ENCODE measurements around the gene CHRM4. TPM values are rescaled to one million over a fixed set of nuclear protein-coding genes. Genes with fewer than 3 reads are reported as not detected.

The CHRM4 gene
- total RNA-seq, 2 donors from 2014 or later = 0.26 to 0.63 TPM

DNA sequence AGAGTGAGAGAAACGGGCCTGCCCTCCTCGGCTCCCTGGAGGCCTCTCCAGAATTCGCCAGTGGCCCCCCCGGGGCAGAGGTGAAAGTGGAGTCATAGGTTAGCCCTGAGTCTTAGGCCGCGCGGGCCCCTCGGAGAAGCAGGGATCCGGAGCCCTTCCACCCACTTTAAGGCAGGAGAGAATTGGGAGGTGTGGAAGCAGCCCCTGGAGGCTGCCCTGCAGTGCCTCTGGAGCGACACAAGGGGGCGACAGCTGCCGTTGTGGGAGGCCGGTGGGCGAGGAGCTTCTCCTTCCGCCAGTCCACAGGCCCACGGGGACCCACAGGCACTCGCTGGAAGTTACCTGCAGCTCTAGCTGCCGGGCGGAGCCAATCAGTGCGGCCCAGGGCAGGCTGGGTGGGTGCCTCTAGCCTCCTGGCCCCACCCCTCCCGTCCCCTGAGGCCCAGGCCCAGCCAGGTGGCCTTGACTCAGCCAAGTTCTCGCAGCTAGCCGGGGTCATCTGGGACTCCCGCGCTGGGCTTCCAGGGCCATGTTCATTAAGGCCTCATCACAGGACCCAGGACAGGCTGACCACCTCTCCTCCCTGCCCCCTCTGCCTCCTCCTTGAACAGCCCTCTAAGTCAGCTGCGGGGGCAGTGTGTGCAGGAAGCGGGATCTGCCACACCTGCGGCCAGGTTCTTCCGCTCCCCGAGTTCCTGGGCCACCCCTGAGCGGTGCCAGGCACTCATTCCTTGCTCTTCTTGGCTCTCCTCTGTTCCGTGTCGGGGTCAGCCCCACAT lies 39.3 kb downstream of the CHRM4 start:
- peak; percentile 84 to 89 for DNase-seq
- no peaks in the 10 kb centered on the region for H3K36me3 Mint-ChIP-seq (ENCODE audit: insufficient read depth in 2 of 2)
- H3K9me3 Mint-ChIP-seq = no peaks in the 10 kb centered on the region
- peak overlapping the region; percentile 86 for H3K27ac Mint-ChIP-seq
- H3K27me3 Mint-ChIP-seq (ENCODE audit: low read depth) = no peaks in the 10 kb centered on the region
- peak; percentile 65 to 68 for ATAC-seq (replicated peaks in 1 of 2)
- H3K4me1 Mint-ChIP-seq (ENCODE audit: low read depth) = peaks cover 82% of the 10 kb centered on the region
- H3K4me3 Mint-ChIP-seq = peak overlapping the region; percentile 80 to 95

DNA sequence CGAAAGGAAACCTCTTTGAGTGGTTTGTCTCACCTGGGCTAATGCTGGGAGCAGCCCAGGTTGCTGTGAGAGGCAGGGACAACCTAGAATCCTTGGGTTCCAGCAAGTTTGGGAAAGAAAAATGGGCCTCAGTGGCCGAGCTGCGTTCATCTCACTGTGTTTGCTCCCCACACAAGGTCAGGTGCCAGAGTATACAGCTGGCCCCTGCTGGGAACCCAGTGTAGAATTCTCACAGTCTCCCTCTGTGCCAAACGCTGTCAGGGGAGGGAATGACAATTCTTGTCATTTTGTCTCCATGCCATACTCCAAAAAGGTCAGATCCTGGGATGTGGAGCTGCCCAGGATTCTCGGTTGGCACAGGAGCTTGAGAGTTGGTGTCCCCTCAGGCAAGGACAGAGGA lies 40.0 kb downstream of the CHRM4 start:
- H3K4me1 Mint-ChIP-seq (ENCODE audit: low read depth) = peaks cover 82% of the 10 kb centered on the region
- H3K9me3 Mint-ChIP-seq = no peaks in the 10 kb centered on the region
- peak overlapping the region; percentile 80 to 95 for H3K4me3 Mint-ChIP-seq
- DNase-seq (no peak), ATAC-seq (replicated peaks in 1 of 2) (no peak)
- peak overlapping the region; percentile 86 for H3K27ac Mint-ChIP-seq
- peaks cover 0 to 1% of the 10 kb centered on the region in 2 donors for H3K36me3 Mint-ChIP-seq (ENCODE audit: insufficient read depth in 2 of 2)
- no peaks in the 10 kb centered on the region for H3K27me3 Mint-ChIP-seq (ENCODE audit: low read depth)

GRCh38 chr11:46351148-46351547 lies 40.4 kb downstream of the CHRM4 start:
- Mint-ChIP-seq H3K4me1 (ENCODE audit: low read depth) (peaks cover 82% of the 10 kb centered on the region), H3K27ac (peak overlapping the region; percentile 86), H3K36me3 (ENCODE audit: insufficient read depth in 2 of 2) (peaks cover 0 to 1% of the 10 kb centered on the region in 2 donors), H3K9me3 (no peaks in the 10 kb centered on the region), H3K27me3 (ENCODE audit: low read depth) (no peaks in the 10 kb centered on the region), H3K4me3 (peak overlapping the region; percentile 80 to 95)
- ATAC-seq (replicated peaks in 1 of 2) (no peak), DNase-seq (no peak)

DNA sequence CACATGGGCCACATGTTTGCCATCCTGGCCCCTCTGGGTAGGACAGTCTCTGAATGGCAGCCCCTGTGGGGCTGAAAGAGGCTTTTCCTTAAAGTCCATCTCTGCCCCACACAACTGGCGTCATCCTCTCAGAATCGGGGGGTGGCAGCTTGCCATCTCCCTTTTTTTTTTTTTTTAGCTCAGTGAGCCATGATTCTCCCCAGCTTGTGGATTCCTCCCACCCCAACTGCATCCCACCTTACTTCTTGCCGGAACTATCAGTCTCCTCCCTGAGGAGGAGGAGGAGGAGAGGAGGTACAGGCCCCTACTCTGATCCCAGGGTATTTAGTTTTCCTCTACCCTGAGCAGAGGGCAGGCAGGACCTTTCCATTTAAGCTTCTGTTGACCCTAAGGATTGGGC lies 40.9 kb downstream of the CHRM4 start:
- Mint-ChIP-seq H3K27ac (no peak overlapping the region), H3K4me1 (ENCODE audit: low read depth) (peaks cover 82% of the 10 kb centered on the region), H3K9me3 (no peaks in the 10 kb centered on the region), H3K4me3 (peak overlapping the region; percentile 80 to 95), H3K27me3 (ENCODE audit: low read depth) (no peaks in the 10 kb centered on the region), H3K36me3 (ENCODE audit: insufficient read depth in 2 of 2) (peaks cover 0 to 1% of the 10 kb centered on the region in 2 donors)
- DNase-seq (no peak), ATAC-seq (replicated peaks in 1 of 2) (no peak)

- peak overlapping the region; percentile 85 for H3K27ac Mint-ChIP-seq
- peak; percentile 19 to 29 for ATAC-seq (replicated peaks in 1 of 2)
These were observed 42.8 kb downstream of the CHRM4 start for GRCh38 chr11:46348566-46349401.

GRCh38 chr11:46347637-46348311 lies 43.8 kb downstream of the CHRM4 start:
- H3K27ac Mint-ChIP-seq = no peak overlapping the region
- no peaks in the 10 kb centered on the region for H3K27me3 Mint-ChIP-seq (ENCODE audit: low read depth)
- peak overlapping the region; percentile 92 to 98 for H3K4me3 Mint-ChIP-seq
- peaks cover 0 to 1% of the 10 kb centered on the region in 2 donors for H3K36me3 Mint-ChIP-seq (ENCODE audit: insufficient read depth in 2 of 2)
- no peak for ATAC-seq (replicated peaks in 1 of 2)
- no peaks in the 10 kb centered on the region for H3K9me3 Mint-ChIP-seq
- H3K4me1 Mint-ChIP-seq (ENCODE audit: low read depth) = peaks cover 81% of the 10 kb centered on the region
- peak in 1 of 2 donors; percentile 24 for DNase-seq

More at GRCh38 chr11:46348566-46349401, 42.8 kb downstream of the CHRM4 start:
- Mint-ChIP-seq H3K4me1 (ENCODE audit: low read depth) (peaks cover 85% of the 10 kb centered on the region), H3K36me3 (ENCODE audit: insufficient read depth in 2 of 2) (peaks cover 0 to 1% of the 10 kb centered on the region in 2 donors), H3K9me3 (no peaks in the 10 kb centered on the region), H3K27me3 (ENCODE audit: low read depth) (no peaks in the 10 kb centered on the region), H3K4me3 (peak overlapping the region; percentile 92 to 98)
- peak; percentile 66 to 74 for DNase-seq

DNA sequence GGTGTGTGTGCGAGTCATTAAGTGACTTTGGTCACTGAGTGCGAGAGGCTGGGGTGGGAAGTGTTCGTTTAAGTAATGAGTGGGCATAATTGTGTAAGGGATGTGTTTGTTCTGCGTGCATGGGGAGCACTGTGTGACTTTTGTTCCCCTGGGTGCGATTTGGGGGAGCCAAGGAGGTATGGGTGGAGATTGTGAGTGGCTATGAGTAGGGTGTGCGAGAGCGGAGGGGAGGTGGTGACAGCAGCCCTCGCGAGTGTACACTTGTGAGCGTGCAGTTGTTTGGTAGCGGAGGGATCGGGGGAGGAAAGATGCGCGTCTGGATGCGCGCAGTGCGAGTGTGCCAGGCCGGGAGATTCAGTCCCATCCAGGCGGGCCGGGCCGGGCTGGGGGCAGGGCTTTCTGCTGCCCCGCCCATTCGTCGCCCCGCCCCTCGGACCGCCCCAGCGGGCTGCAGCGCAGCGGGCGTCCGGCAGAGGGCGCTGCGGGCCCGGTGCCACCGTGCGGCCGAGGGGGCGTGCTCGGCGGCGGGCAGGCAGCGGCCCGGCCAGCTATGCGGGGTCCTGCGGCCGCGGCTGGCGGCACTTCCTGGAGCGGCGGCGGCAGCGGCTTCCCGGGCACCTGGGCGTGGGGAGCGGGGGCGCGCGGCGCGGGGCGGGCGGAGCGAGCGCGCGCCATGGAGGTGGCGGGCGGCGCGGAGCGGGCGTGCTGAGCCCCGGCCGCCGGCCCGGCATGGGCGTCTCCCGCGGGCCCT lies 44.5 kb downstream of the CHRM4 start, which contains the start of gene DGKZ:
TSS of gene DGKZ (plus strand) at position 578 of the 751 bp plus-strand sequence. CDS start 197 bp downstream, outside the sequence.
- H3K27ac Mint-ChIP-seq = peak within 1 kb of the TSS; percentile 60
- H3K4me1 Mint-ChIP-seq (ENCODE audit: low read depth) = peaks cover 83% of the 10 kb centered on the region
- H3K36me3 Mint-ChIP-seq (ENCODE audit: insufficient read depth in 2 of 2) = peaks cover 0 to 1% of the 10 kb centered on the region in 2 donors
- H3K9me3 Mint-ChIP-seq = no peaks in the 10 kb centered on the region
- peak within 1 kb of the TSS; percentile 92 to 98 for H3K4me3 Mint-ChIP-seq
- H3K27me3 Mint-ChIP-seq (ENCODE audit: low read depth) = no peaks in the 10 kb centered on the region
- ATAC-seq (replicated peaks in 1 of 2) = peak; percentile 71 to 77
- peak; percentile 91 to 96 for DNase-seq

- Mint-ChIP-seq H3K9me3 (no peaks in the 10 kb centered on the region), H3K4me1 (ENCODE audit: low read depth) (peaks cover 81% of the 10 kb centered on the region), H3K4me3 (peak overlapping the region; percentile 79 to 90), H3K27ac (peak overlapping the region; percentile 60), H3K27me3 (ENCODE audit: low read depth) (no peaks in the 10 kb centered on the region), H3K36me3 (ENCODE audit: insufficient read depth in 2 of 2) (peaks cover 0 to 1% of the 10 kb centered on the region in 2 donors)
- ATAC-seq (replicated peaks in 1 of 2) = peak; percentile 10 to 32
- DNase-seq = peak; percentile 62 to 64
These were observed 45.6 kb downstream of the CHRM4 start for GRCh38 chr11:46345881-46346484.

GRCh38 chr11:46345131-46345597 lies 46.4 kb downstream of the CHRM4 start:
- Mint-ChIP-seq H3K4me3 (peak overlapping the region; percentile 79 to 90), H3K27ac (peak overlapping the region; percentile 2), H3K36me3 (ENCODE audit: insufficient read depth in 2 of 2) (peaks cover 0 to 1% of the 10 kb centered on the region in 2 donors), H3K4me1 (ENCODE audit: low read depth) (peaks cover 76% of the 10 kb centered on the region), H3K9me3 (no peaks in the 10 kb centered on the region), H3K27me3 (ENCODE audit: low read depth) (no peaks in the 10 kb centered on the region)
- DNase-seq (peak in 1 of 2 donors; percentile 37), ATAC-seq (replicated peaks in 1 of 2) (no peak)

GRCh38 chr11:46343520-46343919 lies 48.1 kb downstream of the CHRM4 start:
- no peak for ATAC-seq (replicated peaks in 1 of 2)
- DNase-seq = no peak
- Mint-ChIP-seq H3K4me1 (ENCODE audit: low read depth) (peaks cover 75% of the 10 kb centered on the region), H3K36me3 (ENCODE audit: insufficient read depth in 2 of 2) (peaks cover 0 to 1% of the 10 kb centered on the region in 2 donors), H3K27ac (no peak overlapping the region), H3K9me3 (no peaks in the 10 kb centered on the region), H3K27me3 (ENCODE audit: low read depth) (no peaks in the 10 kb centered on the region), H3K4me3 (no peak overlapping the region)

DNA sequence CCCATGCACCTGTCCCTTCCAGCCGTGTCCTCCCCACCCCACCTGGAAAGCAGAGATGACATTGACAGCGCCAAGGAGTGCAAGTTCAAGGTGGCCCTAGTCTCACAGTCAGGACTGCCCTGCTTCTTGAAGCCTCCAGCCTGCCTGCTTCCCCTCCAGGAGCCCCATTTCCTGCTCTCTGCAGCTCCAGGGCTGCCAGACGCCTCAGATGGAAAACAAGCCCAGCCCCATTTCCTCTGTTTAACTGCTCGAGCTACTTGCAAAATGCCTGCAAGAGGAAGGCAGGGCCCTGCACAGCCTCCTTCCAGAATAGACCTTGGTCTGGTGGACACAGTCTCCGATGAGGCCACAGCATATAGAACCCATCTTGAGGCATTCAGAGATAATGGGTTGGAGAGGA lies 49.3 kb downstream of the CHRM4 start:
- H3K4me1 Mint-ChIP-seq (ENCODE audit: low read depth) = peaks cover 83% of the 10 kb centered on the region
- DNase-seq = no peak
- H3K4me3 Mint-ChIP-seq = no peak overlapping the region
- H3K9me3 Mint-ChIP-seq = no peaks in the 10 kb centered on the region
- peaks cover 0 to 1% of the 10 kb centered on the region in 2 donors for H3K36me3 Mint-ChIP-seq (ENCODE audit: insufficient read depth in 2 of 2)
- no peak overlapping the region for H3K27ac Mint-ChIP-seq
- no peaks in the 10 kb centered on the region for H3K27me3 Mint-ChIP-seq (ENCODE audit: low read depth)
- ATAC-seq (replicated peaks in 1 of 2) = no peak

GRCh38 chr11:46341454-46341853 lies 50.1 kb downstream of the CHRM4 start:
- H3K4me1 Mint-ChIP-seq (ENCODE audit: low read depth) = peaks cover 84% of the 10 kb centered on the region
- H3K36me3 Mint-ChIP-seq (ENCODE audit: insufficient read depth in 2 of 2) = no peaks in the 10 kb centered on the region
- no peaks in the 10 kb centered on the region for H3K27me3 Mint-ChIP-seq (ENCODE audit: low read depth)
- no peak overlapping the region for H3K4me3 Mint-ChIP-seq
- no peaks in the 10 kb centered on the region for H3K9me3 Mint-ChIP-seq
- no peak for DNase-seq
- no peak for ATAC-seq (replicated peaks in 1 of 2)
- no peak overlapping the region for H3K27ac Mint-ChIP-seq

Data from activated T-cell treated with anti-CD3 and anti-CD28 coated beads, Interleukin-2, amount 50 U/mL, for 72 hours (primary cell).